ENCODE data around the gene DTWD1.

DNA sequence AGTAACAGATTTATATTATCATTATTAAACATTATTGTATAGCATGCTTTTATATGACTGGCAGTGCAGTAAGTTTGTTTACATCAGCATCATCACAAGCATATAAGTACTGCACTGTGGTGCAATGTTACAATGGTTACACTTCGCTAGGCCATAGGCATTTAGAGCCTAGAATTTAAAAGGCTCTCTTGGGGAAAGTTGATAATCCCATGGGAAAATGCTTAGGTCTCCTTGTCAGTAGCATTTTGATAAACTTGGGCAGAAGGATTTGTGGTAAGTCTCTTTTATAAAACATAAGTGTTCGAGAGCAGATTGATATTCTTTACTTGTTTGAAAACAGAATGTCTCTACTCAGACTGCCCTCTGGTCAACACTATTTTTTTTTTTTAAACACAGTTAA is 7.5 kb downstream of the DTWD1 start:
- TF ChIP-seq CTCF (IDR thresholded peaks at IDR 0.05; ENCODE audit: poor library complexity) (no peak), EZH2 (IDR thresholded peaks at IDR 0.05; ENCODE audit: borderline replicate concordance) (no peak)

Data from hepatocyte (in vitro differentiated cells).